ENCODE data around the gene CDC45. TPM values are rescaled to one million over a fixed set of nuclear protein-coding genes. Genes with fewer than 3 reads are reported as not detected.
"Not testable (repeated sequence)": the region's sequence is repeated elsewhere in the genome, so short reads cannot be mapped to it uniquely, and the experiment has no call there.

The CDC45 gene
- polyA plus RNA-seq, 1 experiment, result 9.3 TPM

DNA sequence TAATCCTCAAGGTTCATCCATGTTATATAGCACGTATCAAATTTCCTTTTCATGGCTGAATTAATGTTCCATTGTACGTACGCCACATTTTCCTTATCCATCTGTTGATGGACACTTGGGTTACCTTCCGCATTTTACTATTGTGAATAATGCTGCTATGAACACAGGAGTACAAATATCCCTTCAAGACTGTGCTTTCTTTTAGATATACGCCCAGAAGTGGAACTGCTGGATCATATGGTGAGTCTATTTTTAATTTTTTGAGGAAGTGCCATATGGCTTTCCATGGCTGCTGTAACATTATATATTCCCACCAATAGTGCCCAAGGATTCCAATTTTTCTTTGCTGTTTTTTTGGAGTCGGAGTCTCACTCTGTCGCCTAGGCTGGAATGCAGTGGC is 41.4 kb upstream of the CDC45 start:
- Histone ChIP-seq H3K27me3 (ENCODE audit: control insufficient read depth, insufficient read depth, low read length) (no peaks in the 10 kb centered on the region), H3K9me3 (ENCODE audit: control insufficient read depth, insufficient read depth, low read length) (no peaks in the 10 kb centered on the region), H3K27ac (ENCODE audit: low read depth, low read length) (no peak overlapping the region), H3K4me3 (ENCODE audit: low read depth, low read length) (no peak overlapping the region)
- POLR2A ChIA-PET, result no interaction called here
- TF ChIP-seq, protein P1, sequence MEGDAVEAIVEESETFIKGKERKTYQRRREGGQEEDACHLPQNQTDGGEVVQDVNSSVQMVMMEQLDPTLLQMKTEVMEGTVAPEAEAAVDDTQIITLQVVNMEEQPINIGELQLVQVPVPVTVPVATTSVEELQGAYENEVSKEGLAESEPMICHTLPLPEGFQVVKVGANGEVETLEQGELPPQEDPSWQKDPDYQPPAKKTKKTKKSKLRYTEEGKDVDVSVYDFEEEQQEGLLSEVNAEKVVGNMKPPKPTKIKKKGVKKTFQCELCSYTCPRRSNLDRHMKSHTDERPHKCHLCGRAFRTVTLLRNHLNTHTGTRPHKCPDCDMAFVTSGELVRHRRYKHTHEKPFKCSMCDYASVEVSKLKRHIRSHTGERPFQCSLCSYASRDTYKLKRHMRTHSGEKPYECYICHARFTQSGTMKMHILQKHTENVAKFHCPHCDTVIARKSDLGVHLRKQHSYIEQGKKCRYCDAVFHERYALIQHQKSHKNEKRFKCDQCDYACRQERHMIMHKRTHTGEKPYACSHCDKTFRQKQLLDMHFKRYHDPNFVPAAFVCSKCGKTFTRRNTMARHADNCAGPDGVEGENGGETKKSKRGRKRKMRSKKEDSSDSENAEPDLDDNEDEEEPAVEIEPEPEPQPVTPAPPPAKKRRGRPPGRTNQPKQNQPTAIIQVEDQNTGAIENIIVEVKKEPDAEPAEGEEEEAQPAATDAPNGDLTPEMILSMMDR (IDR thresholded peaks at IDR 0.05; ENCODE audit: low read depth, low read length), result no peak
- CTCF ChIA-PET, result no interaction called here
- no peak for DNase-seq (ENCODE audit: low read depth, low spot score)

DNA sequence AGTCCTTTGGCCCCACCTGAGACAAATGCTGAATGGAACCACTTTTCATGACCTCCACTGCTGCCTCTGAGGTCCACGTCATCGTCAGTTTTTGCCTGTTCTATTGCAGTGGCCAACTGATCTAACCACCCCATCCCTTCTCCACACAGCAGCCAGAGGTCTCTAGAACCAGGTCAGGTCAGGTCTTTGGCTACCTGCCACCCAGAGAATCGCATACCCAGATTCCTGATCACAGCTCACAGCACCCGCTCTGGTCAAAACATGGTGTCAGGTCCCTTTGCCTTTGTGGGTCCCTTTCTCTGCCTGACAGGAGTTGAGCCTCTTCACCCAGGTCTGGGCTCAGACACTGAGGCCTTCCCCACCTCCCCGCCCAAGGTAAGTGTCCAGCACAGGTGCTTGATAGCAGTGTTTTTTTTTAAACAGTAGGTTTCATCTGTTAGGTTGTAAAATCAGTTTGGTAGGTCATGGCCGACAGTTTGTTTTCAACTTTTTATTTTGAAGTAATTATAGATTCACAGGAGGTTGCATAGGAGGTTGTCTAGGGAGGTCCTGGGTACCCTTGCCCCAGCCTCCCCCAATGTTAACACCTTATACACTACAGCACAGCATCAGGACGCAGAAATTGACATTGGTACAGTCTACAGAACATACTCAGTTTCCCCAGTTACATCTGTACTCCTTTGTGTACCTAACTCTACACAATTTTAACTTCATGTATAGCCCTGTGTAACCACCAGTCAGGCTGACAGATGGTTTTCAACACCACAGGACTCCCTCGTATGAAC is 39.1 kb upstream of the CDC45 start:
- DNase-seq (ENCODE audit: low read depth, low spot score), result no peak
- CTCF ChIA-PET, result no interaction called here
- Histone ChIP-seq H3K27me3 (ENCODE audit: control insufficient read depth, insufficient read depth, low read length) (no peaks in the 10 kb centered on the region), H3K9me3 (ENCODE audit: control insufficient read depth, insufficient read depth, low read length) (no peaks in the 10 kb centered on the region), H3K4me3 (ENCODE audit: low read depth, low read length) (no peak overlapping the region), H3K27ac (ENCODE audit: low read depth, low read length) (no peak overlapping the region)
- TF ChIP-seq, protein P1 (IDR thresholded peaks at IDR 0.05; ENCODE audit: low read depth, low read length), result no peak
- POLR2A ChIA-PET, result no interaction called here

DNA sequence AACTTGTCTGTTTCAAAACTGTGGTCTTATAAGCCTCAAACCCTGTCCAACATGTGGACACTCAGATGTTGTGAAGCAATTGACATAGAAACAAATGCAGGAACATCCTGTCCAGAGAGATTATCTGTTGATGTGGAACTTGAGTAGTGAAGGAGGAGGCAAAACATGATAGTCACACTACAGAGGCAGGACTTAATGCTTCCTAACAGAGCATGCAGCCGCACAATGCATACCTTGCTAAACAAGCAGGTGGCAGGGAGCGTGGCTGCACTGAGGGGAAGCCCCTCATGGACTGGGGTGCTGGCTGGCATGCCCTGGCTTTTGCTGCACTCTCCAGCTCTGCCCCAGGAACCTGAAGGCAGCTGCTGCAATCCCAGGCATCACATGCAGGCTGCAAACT is 37.6 kb upstream of the CDC45 start:
- no peak for DNase-seq (ENCODE audit: low read depth, low spot score)
- ChIA-PET POLR2A (no interaction called here), CTCF (no interaction called here)
- TF ChIP-seq, protein P1 (IDR thresholded peaks at IDR 0.05; ENCODE audit: low read depth, low read length), result no peak
- no peaks in the 10 kb centered on the region for H3K9me3 ChIP-seq (ENCODE audit: control insufficient read depth, insufficient read depth, low read length)
- H3K4me3 ChIP-seq (ENCODE audit: low read depth, low read length), result no peak overlapping the region
- no peak overlapping the region for H3K27ac ChIP-seq (ENCODE audit: low read depth, low read length)
- no peaks in the 10 kb centered on the region for H3K27me3 ChIP-seq (ENCODE audit: control insufficient read depth, insufficient read depth, low read length)

DNA sequence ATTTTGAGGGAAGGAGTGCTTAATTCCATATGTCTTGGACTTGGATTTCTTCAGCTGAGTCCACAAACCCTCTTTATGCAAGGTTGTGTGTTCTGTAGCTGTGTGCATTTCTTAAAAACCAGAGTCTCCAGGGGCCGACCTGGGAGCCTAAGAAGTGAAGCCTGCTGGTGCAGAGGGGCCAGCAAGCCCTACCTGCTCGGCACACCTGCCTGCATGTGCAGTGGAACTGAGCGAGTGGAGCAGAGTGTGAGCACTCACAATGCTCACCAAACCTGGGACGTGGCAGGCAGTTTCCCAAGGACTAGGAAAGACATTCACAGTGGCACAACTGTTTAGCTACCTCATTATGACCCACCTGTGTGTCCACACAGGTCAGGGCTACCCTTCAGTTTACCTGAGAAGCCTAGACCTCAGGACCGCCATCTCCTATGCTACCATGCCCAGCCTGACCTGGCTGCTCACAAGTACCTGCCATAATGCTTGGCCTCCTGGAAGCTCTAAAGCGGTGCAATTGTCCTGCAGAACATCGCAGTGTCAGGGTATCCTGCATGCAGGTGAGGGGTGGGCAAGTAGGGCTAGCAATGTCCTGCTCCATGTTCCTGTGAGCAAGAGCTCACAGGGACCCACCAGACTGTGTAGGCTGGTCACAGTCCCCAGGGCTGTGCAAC is 36.0 kb upstream of the CDC45 start:
- Histone ChIP-seq H3K27ac (ENCODE audit: low read depth, low read length) (no peak overlapping the region), H3K9me3 (ENCODE audit: control insufficient read depth, insufficient read depth, low read length) (no peaks in the 10 kb centered on the region), H3K4me3 (ENCODE audit: low read depth, low read length) (no peak overlapping the region), H3K27me3 (ENCODE audit: control insufficient read depth, insufficient read depth, low read length) (no peaks in the 10 kb centered on the region)
- TF ChIP-seq, protein P1 (IDR thresholded peaks at IDR 0.05; ENCODE audit: low read depth, low read length), result no peak
- POLR2A ChIA-PET, result interaction anchor here (1.4 kb wide), 1 partner anchor 36 kb away, joined by 3 read pairs; the partner anchor contains the start of gene CDC45
- CTCF ChIA-PET, result no interaction called here
- no peak for DNase-seq (ENCODE audit: low read depth, low spot score)

DNA sequence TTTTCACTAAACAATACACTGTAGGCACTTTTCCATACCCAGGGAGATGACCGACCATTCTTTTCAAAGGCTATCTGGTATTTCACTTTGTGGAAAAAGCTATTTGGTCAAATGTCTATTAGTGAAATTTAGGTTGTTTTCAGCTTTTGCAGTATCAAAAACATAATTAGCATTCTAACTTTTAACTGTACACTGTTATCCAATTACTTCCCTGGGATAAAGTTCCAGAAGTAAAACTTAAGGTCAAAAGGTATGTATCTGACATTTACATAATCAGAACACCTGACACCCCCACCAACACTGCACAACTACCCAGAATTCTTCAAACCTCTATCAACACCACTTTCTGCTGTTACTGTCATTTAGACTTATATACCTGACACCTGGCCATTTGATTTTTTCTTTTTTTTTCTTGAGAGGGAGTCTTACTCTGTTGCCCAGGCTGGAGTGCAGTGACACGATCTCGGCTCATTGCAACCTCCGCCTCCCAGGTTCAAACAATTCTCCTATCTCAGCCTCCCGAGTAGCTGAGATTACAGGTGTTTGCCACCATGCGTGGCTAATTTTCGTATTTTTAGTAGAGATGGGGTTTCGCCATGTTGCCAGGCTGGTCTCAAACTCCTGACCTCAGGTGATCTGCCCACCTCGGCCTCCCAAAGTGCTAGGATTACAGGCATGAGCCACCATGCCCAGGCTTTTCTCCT is 34.3 kb upstream of the CDC45 start:
- DNase-seq (ENCODE audit: low read depth, low spot score); H3K27ac ChIP-seq (ENCODE audit: low read depth, low read length); H3K9me3 ChIP-seq (ENCODE audit: control insufficient read depth, insufficient read depth, low read length); H3K27me3 ChIP-seq (ENCODE audit: control insufficient read depth, insufficient read depth, low read length); H3K4me3 ChIP-seq (ENCODE audit: low read depth, low read length): not testable (repeated sequence)
- ChIA-PET POLR2A (interaction anchor here (1.4 to 1.5 kb wide), 2 partner anchors 14 to 34 kb away, joined by 3 read pairs; partner anchors contain the start of genes CDC45 and HIRA), CTCF (interaction anchor here (0.7 to 1.1 kb wide), 2 partner anchors 17 to 150 kb away, joined by 3 read pairs; no protein-coding TSS in a partner anchor)

All from AG04450 (cell line).